Astrocyte (in vitro differentiated cells and primary cell): ENCODE measurements around the gene CAMK2N1.

Source experiments
- CTCF ChIP-seq: IDR thresholded peaks from 2 replicates; pipeline ENCODE4 v1.5.1; 2011; ENCODE audit warnings: low read depth, mild to moderate bottlenecking, inconsistent platforms, low read length, moderate library complexity; ENCODE audit not compliant: insufficient read depth
- EZH2 ChIP-seq: IDR thresholded peaks from 2 replicates; pipeline ENCODE4 v1.6.1; 2012; ENCODE audit warnings: mild to moderate bottlenecking, low read length, inconsistent platforms; ENCODE audit not compliant: insufficient read depth

GRCh38 chr1:20474333-20474975 is 11.6 kb downstream of the CAMK2N1 start:
- no peak for TF ChIP-seq CTCF
- TF ChIP-seq EZH2, result no peak
